ENCODE results near the gene CEP350. TPM values are rescaled to one million over a fixed set of nuclear protein-coding genes. Genes with fewer than 3 reads are reported as not detected.
A peak's percentile ranks its signal among the peaks of the same experiment; 100 is the strongest.

The CEP350 gene
- total RNA-seq, 1 donor: 57.9 TPM

GRCh38 chr1:179950651-179951050 lies 4.0 kb upstream of the CEP350 start:
- TF ChIP-seq CTCF (IDR thresholded peaks at IDR 0.05; ENCODE audit: insufficient read depth, low read length): no peak
- no peak for DNase-seq (ENCODE audit: low read depth)
- no peak overlapping the region for H3K4me3 ChIP-seq (ENCODE audit: low read depth, low read length)

GRCh38 chr1:179951383-179952144 lies 3.0 kb upstream of the CEP350 start:
- no peak overlapping the region for H3K4me3 ChIP-seq (ENCODE audit: low read depth, low read length)
- no peak for DNase-seq (ENCODE audit: low read depth)
- TF ChIP-seq CTCF (IDR thresholded peaks at IDR 0.05; ENCODE audit: insufficient read depth, low read length): no peak

- TF ChIP-seq CTCF (IDR thresholded peaks at IDR 0.05; ENCODE audit: insufficient read depth, low read length): no peak
- H3K4me3 ChIP-seq (ENCODE audit: low read depth, low read length): no peak overlapping the region
- DNase-seq (ENCODE audit: low read depth): no peak
These were observed 2.4 kb upstream of the CEP350 start for GRCh38 chr1:179952186-179952585.

- peak overlapping the region; percentile 92 for H3K4me3 ChIP-seq (ENCODE audit: low read depth, low read length)
- peak; percentile 69 for DNase-seq (ENCODE audit: low read depth)
- peak; percentile 41 for TF ChIP-seq CTCF (IDR thresholded peaks at IDR 0.05; ENCODE audit: insufficient read depth, low read length)
These were observed 577 bp upstream of the CEP350 start for GRCh38 chr1:179953974-179954492.

GRCh38 chr1:179955287-179955680 lies 674 bp downstream of the CEP350 start:
- TF ChIP-seq CTCF (IDR thresholded peaks at IDR 0.05; ENCODE audit: insufficient read depth, low read length): no peak
- peak; percentile 17 for DNase-seq (ENCODE audit: low read depth)
- peak overlapping the region; percentile 92 for H3K4me3 ChIP-seq (ENCODE audit: low read depth, low read length)

- no peak for TF ChIP-seq CTCF (IDR thresholded peaks at IDR 0.05; ENCODE audit: insufficient read depth, low read length)
- no peak for DNase-seq (ENCODE audit: low read depth)
These were observed 1.1 kb downstream of the CEP350 start for GRCh38 chr1:179955731-179956130.

More at GRCh38 chr1:179955731-179956130, 1.1 kb downstream of the CEP350 start:
- peak overlapping the region; percentile 92 for H3K4me3 ChIP-seq (ENCODE audit: low read depth, low read length)

Measured in fibroblast of the aortic adventitia (primary cell).